HG02610 (cell line): Measurements from ENCODE around the gene RGS3.

Experiments
- ATAC-seq: cut with Tn5 transposase; IDR thresholded peaks from one replicate; pipeline ENCODE4 v1.9.1; 2021; ENCODE audit warnings: mild to moderate bottlenecking, moderate library complexity; ENCODE audit not compliant: unreplicated experiment

Gene RGS3

GRCh38 chr9:113614843-113615648 is 151.5 kb downstream of the RGS3 start:
- ATAC-seq = no peak

GRCh38 chr9:113616116-113616515 is 152.6 kb downstream of the RGS3 start:
- ATAC-seq = no peak

GRCh38 chr9:113616621-113617496 is 153.3 kb downstream of the RGS3 start:
- ATAC-seq = no peak

- no peak for ATAC-seq
Measured at GRCh38 chr9:113617550-113617949, 154.0 kb downstream of the RGS3 start.

GRCh38 chr9:113618836-113619490 is 155.4 kb downstream of the RGS3 start:
- no peak for ATAC-seq

DNA sequence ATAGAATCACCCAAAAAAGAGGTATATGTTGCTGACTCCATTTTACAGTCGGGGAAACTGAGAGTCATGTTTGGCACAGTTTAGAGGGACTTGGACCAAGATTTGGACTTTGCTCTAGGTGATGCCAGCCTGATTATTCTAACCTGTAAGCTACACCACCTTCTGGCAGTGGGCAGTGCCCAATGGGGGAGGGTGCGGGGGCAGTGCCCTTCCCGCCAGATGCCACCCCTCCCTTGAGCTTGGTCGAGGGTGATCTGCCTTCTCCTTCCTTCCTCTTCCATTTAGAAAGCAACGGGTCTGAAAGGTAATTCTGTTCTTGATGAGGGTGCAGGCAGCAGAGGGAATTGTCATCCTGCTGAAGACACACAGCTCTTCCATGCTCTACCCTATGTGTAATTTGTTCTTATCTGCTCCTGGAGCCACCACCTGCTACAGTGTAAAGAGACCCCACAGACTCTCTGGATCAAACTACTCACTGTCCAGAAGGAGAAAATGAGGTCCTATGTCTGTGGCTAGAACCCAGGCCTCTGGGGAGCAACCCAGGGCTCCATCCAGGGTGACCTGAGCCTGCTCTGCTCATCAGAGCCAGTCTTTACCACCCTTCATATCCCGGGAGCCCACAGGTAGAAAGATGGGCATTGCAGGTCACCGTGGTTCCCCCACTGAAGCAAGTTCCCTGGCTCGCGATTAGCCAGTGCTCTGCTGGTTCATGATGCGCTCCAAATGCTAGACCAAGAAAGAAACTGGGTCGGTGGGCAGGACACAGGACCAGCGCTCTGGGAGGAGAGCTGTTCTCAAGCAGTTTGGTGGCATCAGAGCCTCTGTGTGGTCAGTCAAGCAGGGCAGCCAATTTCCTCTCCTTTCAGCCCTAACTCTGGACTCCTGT is 156.2 kb downstream of the RGS3 start:
- no peak for ATAC-seq

DNA sequence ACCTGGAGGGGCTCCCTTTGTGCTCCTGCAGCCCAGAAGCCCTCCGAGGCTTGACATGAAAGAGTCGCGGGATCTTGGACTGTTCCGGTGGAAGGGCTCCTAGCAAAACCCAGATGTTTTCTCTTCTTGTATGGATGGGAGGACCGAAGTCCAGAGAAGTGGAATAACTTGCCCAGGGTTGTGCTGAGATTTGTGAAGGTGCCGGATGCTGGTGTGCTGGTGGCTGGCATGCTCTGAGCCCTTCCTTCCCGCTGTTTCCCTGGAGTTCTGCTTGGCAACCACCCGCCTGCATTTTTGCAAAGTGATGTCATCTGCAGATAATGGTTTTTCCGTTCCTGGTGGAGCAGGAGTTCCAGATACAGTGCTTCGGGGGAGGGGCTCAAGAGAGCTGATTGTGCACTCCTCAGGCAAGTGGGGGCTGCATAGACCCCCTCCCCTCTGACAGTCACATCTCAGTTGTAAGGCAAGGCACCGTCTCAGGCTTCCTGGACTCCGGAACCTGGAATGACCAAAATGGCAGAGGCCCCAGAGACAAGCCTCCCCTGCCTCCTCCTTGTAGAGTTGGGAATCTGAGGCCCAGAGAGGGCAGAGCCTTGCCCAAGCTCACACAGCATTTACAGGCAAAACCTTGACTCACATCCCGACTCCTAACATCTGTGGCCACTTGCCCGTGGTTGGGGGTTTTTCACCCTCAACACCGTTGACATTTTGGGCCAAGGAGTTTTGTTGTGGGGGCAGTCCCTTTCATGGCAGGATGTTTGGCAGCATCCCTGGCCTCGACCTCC is 157.0 kb downstream of the RGS3 start:
- ATAC-seq = no peak

- no peak for ATAC-seq
Measured at GRCh38 chr9:113621309-113621791, 157.8 kb downstream of the RGS3 start.

DNA sequence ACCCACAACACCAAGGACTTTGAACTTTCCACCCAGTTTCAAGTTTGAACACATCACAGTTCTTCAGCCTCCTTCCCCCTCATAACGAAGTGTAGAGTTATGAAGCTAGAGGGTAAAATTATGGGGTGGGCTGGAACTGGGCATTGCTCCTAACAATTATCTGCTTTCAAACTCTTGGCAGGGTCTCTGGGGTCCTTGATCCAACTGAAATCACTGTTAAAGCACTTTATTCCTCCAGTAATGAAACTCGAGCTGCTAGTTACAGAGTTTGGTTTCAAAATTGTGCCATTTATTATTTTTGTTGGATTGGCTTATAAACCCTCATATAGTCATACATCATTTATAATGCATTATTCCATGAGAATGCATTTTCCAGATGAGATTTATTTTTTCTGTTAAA is 158.5 kb downstream of the RGS3 start:
- no peak for ATAC-seq

GRCh38 chr9:113622600-113623400 is 159.3 kb downstream of the RGS3 start:
- ATAC-seq = peak; percentile 69

DNA sequence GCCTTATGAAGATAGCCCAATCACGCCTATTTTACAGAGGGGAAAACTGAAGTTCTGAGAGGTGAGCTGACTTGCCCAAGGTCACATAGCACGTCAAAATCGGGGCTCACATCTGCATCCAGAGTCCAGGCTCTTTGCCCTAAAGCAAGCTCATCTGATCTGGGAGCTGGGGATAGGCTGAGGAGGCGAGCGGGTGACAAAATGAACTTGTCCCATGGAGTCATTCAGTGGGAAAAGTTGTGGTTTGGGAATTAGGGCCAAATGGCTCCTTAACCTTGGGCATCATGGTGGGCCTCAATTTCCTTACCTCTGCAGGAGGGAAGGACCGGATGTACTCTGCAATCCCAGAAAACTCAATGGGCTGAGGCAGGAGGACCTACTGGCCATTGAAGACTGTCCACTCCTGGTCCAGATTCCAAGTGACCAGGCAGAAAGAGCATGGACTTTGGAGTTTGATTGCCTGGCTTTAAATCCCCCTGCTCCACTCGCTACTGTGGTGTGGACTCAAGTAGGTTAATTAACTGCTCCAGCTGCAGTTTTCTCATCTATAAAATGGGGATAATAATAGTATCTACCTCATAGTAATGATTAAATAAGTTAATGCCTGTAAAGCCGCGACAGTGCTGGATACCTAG is 160.4 kb downstream of the RGS3 start:
- ATAC-seq = no peak

GRCh38 chr9:113624721-113625120 is 161.2 kb downstream of the RGS3 start:
- no peak for ATAC-seq

GRCh38 chr9:113625486-113625885 is 162.0 kb downstream of the RGS3 start:
- no peak for ATAC-seq

- ATAC-seq = no peak
Measured at GRCh38 chr9:113626735-113627495, 163.4 kb downstream of the RGS3 start.

DNA sequence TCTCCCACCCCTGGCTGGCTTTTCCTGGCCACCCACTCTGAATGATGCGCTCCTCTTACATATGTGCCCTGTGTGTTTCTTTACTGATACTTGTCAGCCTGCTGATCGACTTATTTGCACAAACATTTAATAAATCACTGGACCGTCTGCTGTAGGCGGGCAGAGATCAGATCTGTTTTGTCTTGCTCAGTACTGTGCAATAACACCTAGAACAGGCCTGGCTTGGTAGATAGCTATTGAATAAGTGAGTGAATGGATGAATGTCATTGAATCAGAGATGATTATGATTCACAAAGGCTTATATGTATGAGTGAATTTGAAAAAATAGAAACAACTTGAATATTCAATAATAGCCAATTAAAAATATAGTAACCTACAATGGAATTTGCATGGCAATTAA is 165.1 kb downstream of the RGS3 start:
- no peak for ATAC-seq

DNA sequence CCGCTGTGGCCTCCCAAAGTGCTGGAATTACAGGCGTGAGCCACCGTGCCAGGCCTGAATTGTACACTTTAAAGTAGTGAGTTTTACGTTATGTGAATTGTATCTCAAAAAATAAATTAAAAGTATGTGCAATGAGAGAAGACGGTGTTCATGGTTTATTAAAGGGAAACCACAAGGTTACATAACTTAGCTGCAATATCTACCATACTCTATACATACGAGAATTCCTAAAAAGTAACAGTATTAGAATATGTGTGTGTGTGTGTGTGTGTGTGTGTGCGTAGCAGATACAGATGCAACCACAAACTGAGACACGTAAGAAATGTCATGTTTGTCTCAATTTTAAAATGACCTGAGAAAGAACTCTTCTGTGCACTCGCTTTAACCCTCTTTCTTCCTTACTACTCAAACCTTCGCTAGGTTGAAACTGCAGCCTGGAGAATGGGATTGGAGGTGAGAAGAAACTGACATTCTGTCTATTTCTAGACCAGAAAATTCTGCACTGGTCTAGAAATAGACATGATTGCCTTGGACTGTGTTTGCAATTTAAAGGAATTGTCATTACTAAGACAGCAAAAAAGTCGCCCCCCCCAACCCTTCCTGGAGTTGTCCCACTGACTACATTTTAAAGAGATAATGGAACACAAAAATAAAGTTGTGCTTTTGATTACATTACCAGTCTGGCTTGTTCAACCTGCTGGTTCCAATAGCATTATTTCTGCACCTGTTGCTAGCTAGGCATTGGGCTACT is 167.0 kb downstream of the RGS3 start:
- ATAC-seq = no peak
